Activated T-cell treated with anti-CD3 and anti-CD28 coated beads for 24 hours (primary cell): ENCODE results near the gene CLSTN2.

Source experiments
- DNase-seq: peaks from one replicate; pipeline ENCODE4 v3.0.0-alpha.2; 2020; ENCODE audit warnings: low read depth

Gene CLSTN2

GRCh38 chr3:140148824-140149390, 213.9 kb downstream of the CLSTN2 start:
- no peak for DNase-seq

DNA sequence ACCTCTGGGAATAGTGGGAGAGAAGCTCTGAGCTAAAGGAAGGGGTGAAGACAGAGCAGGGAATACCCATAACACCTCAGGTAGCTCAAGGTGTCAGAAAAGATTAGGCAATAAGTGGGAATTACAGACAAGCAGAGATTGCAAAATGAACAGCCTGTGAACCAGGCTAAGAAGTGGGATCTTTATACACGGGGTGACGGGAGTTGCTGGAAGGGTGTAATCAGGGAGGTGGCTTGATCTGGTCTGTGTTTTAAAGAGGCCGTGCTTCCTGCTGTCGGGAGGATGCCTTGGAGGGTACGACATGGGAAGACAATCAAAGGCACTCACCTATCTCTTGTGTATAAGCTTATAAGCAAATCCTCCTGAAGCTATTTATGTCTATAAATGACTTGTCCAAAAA, 216.3 kb downstream of the CLSTN2 start:
- DNase-seq, result no peak

GRCh38 chr3:140152851-140153639, 218.1 kb downstream of the CLSTN2 start:
- DNase-seq, result no peak

- no peak for DNase-seq
These were observed 218.8 kb downstream of the CLSTN2 start for GRCh38 chr3:140153736-140154135.

GRCh38 chr3:140157161-140157560, 222.2 kb downstream of the CLSTN2 start:
- no peak for DNase-seq

DNA sequence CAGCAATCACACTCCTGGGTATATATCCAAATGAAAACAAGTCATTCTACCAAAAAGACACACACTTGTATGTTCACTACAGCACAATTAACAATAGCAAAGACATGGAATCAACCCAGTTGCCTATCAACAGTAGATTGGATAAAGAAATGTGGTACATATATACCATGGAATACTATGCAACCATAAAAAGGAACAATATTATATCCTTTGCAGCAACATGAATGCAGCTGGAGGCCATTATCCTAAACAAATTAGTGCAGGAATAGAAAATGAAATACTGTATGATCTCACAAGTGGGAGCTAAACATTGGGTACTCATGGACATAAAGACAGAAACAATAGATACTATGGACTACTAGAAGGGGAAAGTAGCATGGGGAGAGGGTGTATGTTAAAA, 224.7 kb downstream of the CLSTN2 start:
- no peak for DNase-seq

DNA sequence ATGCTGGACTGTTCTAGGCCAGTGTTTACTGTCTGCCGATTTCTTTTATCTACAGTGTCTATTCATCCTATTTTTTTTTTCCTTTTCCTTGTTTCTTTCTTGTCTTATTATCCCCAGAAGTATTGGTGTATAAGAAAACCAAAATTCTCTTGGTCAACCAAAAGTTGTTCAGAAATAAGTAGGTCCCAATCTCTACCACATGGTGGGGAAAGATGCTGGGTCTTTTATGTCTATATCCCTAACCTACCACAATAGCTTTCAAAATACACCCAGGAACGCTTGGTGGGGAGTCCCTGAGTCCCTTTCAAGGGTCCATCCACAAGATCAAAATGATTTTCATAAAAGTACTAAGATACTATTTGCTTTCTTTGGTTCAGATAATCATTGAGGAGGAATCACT, 225.6 kb downstream of the CLSTN2 start:
- DNase-seq, result no peak

GRCh38 chr3:140162551-140162950, 227.6 kb downstream of the CLSTN2 start:
- DNase-seq, result no peak

GRCh38 chr3:140163159-140163763, 228.3 kb downstream of the CLSTN2 start:
- no peak for DNase-seq

- DNase-seq, result no peak
These were observed 229.2 kb downstream of the CLSTN2 start for GRCh38 chr3:140164156-140164555.

DNA sequence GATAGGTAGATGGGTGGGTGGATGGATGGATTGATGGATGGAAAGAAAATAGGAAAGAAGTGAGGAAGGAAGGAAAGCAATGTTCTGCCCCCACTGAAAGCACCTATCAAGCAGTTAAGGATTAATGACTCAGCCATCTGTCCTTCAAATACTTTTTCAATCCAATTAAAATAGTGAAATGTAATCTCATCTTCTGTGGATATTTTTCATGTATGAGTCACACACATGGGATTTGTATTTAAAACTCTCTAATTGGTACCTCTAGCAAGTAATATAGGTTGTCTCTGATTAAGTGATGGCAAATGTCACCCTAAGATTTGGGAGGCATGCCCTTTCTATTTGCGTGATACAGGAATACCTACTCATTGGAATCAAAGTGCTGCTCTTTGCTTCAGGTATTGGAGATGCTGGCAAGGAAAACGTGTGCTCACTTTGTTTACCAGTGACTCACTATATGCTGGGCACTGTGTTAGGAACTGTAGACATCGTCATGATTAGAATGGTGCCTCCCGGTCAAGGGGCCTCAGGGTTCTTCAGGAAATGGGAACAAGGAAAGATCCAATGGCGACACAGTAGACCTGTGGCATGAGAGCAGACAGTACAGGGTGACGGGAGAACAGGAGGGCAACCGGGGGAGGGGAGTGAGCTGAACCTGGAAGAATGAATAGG, 230.1 kb downstream of the CLSTN2 start:
- no peak for DNase-seq

DNA sequence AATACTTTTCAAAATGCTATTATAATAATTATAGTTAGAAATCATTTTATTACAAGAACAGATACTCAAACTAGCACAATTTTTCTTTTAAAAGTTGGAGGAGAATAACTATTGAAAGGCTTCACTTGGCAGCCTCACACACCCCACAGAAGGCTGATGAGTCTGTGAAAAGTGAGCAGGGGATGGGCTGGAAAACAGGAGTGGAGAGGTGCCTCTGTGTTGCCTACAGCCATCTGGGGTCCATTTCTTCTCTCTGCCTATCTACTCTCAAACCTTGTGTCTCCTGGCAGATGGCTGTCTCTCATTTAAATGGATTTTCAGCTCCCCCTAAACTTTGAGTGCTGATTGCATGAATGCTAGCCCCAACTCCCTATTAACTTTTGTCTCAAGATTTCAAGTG, 230.8 kb downstream of the CLSTN2 start:
- no peak for DNase-seq

GRCh38 chr3:140166861-140167599, 232.0 kb downstream of the CLSTN2 start:
- DNase-seq, result no peak

GRCh38 chr3:140167600-140168281, 232.8 kb downstream of the CLSTN2 start:
- no peak for DNase-seq

- DNase-seq, result no peak
These were observed 235.6 kb downstream of the CLSTN2 start for GRCh38 chr3:140170612-140171011.

DNA sequence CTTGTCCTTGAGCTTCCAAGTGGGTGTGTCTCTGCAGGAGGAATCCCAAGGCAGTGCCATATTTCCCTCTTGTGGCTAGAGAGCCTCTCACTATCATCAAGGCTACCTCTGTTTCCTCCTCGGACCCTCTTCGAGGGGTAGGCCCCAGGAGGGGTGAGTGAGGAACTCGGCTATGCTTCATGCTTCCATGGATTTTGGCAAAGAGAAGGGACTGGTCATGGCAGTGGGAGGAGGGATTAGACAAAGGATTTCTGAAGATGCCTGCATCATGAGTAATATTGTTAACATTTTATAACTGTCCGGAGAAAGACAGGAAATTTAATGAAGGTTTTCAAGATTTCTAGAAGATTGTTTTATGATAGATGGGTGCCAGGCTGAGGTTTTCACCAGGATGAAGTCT, 241.5 kb downstream of the CLSTN2 start:
- no peak for DNase-seq

- no peak for DNase-seq
These were observed 243.0 kb downstream of the CLSTN2 start for GRCh38 chr3:140177943-140178342.

GRCh38 chr3:140178482-140178881, 243.5 kb downstream of the CLSTN2 start:
- no peak for DNase-seq

GRCh38 chr3:140180603-140181002, 245.6 kb downstream of the CLSTN2 start:
- DNase-seq, result no peak

GRCh38 chr3:140185375-140185774, 250.4 kb downstream of the CLSTN2 start:
- DNase-seq, result no peak

GRCh38 chr3:140186421-140186920, 251.5 kb downstream of the CLSTN2 start:
- no peak for DNase-seq
